EH (cell line): ENCODE measurements around the gene ARHGDIA.

Experiments
- DNase-seq: peaks from one replicate; pipeline ENCODE4 v3.0.0-alpha.2; 2015; ENCODE audit warnings: low read depth

Gene ARHGDIA

DNA sequence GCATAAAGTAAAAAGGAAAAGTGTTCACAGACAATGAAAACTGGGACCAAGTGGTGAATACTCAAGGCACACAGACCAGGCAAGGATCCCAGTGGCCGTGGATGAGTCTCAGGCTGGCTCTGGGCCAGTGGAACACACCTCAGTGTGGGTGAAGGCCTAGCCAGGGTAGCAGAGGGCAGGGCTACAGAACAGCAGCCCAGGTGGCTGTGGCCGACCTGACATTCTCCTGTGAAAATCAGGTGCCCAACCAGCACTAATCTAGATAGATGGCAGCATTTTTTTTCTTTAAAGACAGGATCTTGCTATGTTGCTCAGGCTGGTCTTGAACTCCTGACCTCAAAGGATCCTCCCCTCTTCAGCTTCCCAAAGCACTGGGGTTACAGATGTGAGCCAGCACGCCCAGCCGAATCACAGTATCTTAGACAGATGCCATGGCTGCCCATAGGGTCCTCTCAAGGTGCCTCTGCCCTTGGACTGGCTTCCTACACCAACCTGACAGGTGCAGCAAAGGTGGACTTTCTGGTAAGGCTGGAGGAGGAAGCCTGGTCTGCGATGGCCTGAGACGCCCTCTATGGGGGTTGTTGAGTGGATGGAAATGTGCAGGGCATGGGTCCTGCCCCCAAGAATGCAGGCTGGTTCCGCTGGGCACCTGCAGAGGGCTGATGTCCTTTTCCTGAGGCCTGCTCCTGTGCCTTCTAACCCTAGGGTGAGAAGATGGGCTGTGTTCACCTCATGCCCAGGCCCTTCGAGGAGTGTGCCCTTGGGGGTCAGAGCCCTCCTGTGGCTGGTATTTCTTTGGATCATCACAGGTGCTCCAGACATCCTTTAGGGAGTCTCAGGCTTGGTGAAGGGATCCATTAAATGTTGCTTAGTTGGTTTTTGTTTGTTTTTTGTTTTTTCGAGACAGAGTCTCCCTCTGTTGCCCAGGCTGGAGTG, 7.0 kb downstream of the ARHGDIA start:
- no peak for DNase-seq

- DNase-seq: no peak
Measured at GRCh38 chr17:81863123-81863675, 7.9 kb downstream of the ARHGDIA start.

GRCh38 chr17:81860756-81861568, 10.2 kb downstream of the ARHGDIA start:
- peak; percentile 100 for DNase-seq

DNA sequence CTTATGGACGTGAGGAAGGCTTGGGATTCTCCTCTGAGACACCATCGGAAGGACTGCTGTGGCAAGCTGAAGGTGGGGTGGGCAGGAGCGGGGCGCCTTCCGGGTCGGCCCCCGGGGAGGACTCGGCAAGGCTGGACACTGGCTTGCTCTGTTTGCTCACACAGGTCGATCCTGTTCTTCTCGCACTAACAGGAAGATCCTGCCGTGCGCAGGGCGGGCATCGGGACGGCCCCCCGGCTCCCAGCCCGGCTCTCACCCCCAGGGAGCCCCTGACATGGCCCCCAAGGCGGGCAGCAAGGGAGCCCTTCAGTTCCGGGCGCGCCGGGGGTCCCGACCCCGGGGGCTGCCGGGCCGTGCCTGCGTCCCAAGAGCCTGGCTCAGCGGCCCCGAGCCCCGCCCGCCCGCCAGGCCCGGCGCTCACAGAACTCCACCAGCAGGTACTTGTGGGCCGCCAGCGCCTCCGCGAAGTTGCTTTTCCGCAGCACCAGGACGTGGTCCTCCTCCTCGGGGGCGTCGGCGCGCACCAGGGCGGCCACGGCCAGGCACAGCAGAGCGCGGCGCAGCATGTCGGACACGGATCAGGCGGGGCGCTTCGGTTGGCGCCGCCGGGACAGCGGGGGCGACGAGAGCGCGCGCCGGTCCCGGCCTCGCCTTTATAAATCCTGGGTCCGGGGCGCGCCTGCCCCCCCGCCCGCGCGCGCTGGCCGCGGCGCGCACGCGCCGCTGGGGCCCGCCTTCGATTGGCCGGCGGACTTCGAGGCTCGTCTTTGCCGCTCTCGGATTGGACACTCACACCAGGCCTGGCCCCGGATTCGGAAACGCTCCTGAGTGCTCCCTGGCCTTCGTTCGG, 11.0 kb downstream of the ARHGDIA start, which contains the start of gene P4HB:
TSS of gene P4HB (minus strand) at position 630 of the 850 bp plus-strand sequence. CDS start at position 566, 64 bp downstream.
- no peak for DNase-seq

- peak; percentile 32 for DNase-seq
Measured at GRCh38 chr17:81858967-81859905, 11.9 kb downstream of the ARHGDIA start.

DNA sequence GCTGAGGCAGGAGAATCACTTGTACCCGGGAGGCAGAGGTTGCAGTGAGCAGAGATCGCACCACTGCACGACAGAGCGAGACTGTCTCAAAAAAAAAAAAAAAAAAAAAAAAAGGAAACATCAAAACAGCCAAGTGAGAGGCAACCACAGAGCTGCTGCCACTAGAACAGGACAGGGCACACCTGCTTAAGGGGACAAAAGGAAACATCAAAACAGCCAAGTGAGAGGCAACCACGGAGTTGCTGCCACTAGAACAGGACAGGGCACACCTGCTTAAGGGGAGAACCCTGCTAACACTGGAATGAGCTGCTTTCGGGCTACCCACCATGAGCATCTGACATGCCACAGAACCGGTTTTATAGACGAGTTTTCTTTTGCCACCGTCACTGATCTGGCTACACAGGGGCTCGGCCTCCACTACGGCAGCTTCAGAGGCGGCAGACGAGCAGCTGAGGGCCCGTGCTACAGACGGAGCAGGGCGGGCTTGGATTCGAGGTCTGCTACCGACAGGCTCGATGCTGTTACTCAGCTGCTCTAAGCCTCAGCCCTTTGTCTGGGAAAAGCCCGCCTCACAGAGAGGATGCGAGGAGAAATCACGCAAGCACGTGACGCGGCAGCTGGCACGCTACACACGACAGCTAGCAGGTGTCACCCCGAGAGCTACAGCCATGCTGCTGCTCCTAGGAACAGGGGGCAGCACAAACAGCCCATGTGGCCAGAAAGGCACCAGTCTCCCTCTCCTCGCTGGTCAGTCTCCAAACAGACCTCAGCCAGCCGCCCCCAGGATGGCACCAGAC, 12.8 kb downstream of the ARHGDIA start:
- DNase-seq: no peak

GRCh38 chr17:81854974-81855774, 16.0 kb downstream of the ARHGDIA start:
- no peak for DNase-seq

DNA sequence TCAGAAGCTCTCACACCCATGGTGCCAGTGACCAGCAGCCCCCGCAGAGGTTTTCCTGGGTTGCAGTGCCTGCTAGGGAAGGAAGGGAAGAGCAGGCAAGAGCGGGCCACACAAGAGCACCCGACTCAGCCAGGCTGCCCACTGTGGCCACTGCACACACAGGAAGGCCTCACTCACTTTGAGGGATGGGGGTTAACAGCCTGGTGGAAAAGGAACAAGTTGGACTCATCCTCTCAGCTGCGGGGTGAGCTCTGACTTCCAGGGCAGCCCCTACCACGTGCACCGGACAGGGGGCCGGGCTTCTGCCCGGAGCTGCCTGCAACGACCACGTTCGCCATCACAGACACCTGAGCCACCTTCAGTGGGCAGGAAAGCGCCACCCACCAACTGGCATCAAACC, 18.9 kb downstream of the ARHGDIA start:
- DNase-seq: no peak

GRCh38 chr17:81851423-81851822, 19.7 kb downstream of the ARHGDIA start:
- no peak for DNase-seq

DNA sequence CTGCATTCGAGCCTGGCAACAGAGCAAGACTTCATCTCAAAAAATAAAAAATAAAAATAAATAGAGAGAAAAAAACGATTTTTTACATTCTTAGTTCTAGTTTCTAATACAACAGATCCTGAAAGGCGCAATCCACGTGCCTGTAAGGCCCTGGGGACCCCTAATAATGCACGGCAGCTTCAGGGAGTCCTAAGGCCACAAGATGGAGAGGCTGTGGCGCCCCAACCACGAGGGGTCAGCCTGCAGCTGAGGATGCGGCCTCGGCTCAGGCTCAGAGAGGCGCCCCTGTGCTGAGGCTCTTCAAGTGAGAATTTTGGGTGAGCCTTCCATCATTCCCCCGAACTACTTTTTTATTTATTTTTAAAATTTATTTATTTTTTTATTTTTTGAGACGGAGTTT, 21.7 kb downstream of the ARHGDIA start:
- DNase-seq: no peak

DNA sequence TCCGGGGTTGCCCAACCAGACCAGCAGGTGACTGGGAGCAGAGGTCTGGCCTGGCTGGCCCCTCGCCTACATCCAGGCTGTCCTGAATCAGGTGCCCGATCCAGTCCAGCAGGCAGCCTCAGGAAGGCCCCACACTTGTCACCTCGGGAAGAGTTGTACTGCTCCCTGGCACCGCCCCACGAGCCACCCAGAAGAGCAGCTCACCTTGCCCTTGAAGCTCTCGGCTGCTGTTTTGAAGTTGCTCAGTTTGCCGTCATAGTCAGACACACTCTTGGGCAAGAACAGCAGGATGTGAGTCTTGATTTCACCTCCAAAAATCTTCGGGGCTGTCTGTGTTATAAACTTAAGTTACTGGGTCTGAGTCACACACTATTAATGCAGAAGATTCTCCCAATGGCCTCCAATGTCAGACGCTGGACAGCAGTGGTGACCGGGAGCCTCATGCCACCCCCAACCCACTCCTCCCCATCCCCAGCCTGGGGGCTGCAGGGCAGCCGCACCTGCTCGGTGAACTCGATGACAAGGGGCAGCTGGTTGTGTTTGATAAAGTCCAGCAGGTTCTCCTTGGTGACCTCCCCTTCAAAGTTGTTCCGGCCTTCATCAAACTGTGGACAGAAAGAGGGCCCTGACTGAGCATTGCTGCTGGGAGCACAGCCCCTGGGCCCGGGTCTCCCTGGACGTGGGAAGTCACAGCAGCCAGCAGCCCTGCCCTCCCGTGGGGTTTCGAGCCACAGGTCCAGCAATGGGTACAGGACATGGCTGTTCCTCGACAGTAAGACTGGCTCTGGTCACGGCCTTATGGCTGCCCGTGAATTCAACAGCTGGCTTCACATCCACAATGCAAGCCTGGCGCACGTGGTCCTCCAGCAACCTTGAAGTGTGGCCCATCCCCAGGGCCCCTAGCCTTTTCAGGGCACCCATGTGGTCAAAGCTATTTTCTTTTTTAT, 24.1 kb downstream of the ARHGDIA start:
- DNase-seq: no peak

- no peak for DNase-seq
Measured at GRCh38 chr17:81845881-81846742, 25.0 kb downstream of the ARHGDIA start.

DNA sequence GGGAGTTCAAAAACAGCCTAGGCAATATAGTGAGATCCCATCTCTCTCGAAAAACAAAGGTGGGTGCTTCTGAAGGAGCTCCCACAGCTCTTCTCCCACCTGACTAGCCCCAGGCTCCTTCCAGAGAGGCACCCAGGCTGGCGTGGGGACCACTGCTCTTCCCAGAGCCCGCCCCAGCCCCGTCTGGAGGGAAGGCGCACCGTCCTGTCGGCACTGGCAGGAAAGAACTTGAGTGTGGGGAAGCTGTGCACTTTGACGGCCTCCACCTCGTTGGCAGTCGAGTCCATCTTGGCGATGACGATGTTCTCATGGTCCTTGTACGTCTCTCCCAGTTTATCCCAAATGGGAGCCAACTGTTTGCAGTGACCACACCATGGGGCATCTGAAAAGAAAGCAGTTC, 25.8 kb downstream of the ARHGDIA start:
- DNase-seq: no peak

DNA sequence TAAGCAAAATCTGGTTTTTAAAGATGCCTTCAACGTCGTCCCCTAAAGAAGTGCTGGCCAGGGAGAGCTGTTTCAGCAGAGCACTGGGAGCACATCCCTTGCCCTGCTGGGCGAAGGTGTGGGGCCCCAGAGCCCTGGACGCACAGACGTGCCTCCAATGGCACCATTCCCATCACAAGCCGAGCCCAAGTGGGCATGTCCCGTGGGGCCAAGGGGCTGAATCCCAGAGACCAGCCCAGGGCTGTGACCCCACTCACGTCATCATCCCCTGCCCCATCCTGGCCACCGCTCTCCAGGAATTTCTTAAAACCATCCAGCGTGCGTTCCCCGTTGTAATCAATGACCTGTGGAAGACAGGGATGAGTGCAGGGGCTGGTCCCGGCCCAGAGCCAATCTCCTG, 26.2 kb downstream of the ARHGDIA start:
- no peak for DNase-seq

DNA sequence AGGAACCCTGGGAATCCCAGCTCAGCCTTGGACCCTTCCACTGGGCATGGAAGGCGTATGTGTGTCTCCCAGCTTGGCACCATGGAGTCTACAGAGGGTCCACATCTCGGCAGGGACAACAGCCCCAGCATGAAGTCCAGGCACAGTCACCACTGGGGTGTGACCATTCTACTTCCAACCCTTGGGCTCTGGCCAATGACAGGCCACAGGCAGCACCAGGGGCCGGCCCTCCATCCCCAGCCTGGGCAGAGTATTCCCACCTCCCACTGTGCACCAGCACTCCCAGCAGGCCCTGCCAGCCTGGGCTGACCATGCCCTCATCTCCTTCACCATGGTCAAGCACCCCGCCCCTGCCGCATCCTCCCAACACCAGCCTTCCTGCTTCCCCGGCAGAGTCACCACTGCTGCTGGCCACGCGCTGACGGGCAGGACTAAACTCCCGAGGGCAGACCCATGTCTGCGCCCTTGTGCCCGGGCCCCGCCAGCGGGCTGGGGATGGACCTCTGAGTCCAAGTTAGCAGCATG, 26.7 kb downstream of the ARHGDIA start:
- DNase-seq: no peak

GRCh38 chr17:81843713-81844326, 27.3 kb downstream of the ARHGDIA start:
- DNase-seq: no peak
